ENCODE data around the gene MED20. TPM values are rescaled to one million over a fixed set of nuclear protein-coding genes. Genes with fewer than 3 reads are reported as not detected.

Gene MED20
- total and polyA plus RNA-seq, 2 of the 4 experiments (the other 2 are of a cell fraction) = 24.8 to 38.2 TPM

DNA sequence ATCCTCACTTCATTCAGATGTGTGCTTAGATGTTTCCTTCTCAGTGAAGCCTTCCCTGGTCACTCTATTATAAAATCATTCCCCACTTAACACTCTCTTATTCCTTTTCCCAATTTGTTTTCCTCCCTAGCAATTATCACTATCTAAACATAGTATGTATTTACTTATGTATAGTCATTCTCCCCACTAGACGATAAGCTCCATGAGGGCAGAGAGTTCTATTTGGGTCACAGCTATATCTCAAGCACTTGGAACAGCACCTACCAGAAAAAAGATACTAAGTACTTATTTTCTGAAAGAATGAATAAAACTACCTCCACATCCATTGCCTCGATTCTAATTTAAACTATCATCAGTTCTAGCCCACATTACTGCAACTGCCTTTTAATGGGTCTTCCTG is 62.2 kb downstream of the MED20 start:
- H3K9ac ChIP-seq (ENCODE audit: low read depth, low read length) = no peak overlapping the region
- H3K18ac ChIP-seq (ENCODE audit: low read depth, low read length) = no peak overlapping the region
- intact Hi-C loops (cut with micrococcal nuclease) = no loop called here
- in situ Hi-C loops (cut with MboI; ENCODE audit: low sequenced_read_pairs) = no loop called here
- no peak overlapping the region for H3K56ac ChIP-seq (ENCODE audit: extremely low read depth, insufficient read depth, low read length)
- no peak overlapping the region for H3K14ac ChIP-seq (replicated peaks; ENCODE audit: low read depth, low read length)
- no peak overlapping the region for H3K4me2 ChIP-seq (ENCODE audit: low read depth, low read length)
- DNase-seq = no peak
- ChIA-PET POLR2A (ENCODE audit: unreplicated experiment) (interaction anchor here (0.5 kb wide), 1 partner anchor 193 kb away, joined by 4 read pairs; no protein-coding TSS in a partner anchor), CTCF (interaction anchor here (0.6 kb wide), 1 partner anchor 21 kb away, joined by 3 read pairs; no protein-coding TSS in a partner anchor)
- 67% methylated on average over 1 of the region's 2 CpGs; no CpG with 5 or more reads in 1 of the 2 experiments for WGBS, 2 experiments (ENCODE audit: extremely low coverage in 2 of 2, insufficient read length in 1 of 2)
- no peak overlapping the region for H2BK15ac ChIP-seq (ENCODE audit: low read depth, low read length)
- no peak overlapping the region for H4K5ac ChIP-seq (ENCODE audit: low read depth, low read length)
- no peak for TF ChIP-seq SMC3 (IDR thresholded peaks at IDR 0.05; ENCODE audit: low read depth, low read length)
- no peak for TF ChIP-seq MXI1 (IDR thresholded peaks at IDR 0.05; ENCODE audit: borderline replicate concordance, low read depth, low read length)
- no peak for TF ChIP-seq NFE2L2 (IDR thresholded peaks at IDR 0.05; ENCODE audit: low read depth, low read length)
- no peak for TF ChIP-seq POLR2A (IDR thresholded peaks at IDR 0.05; ENCODE audit: low read depth, low read length)
- no peak for TF ChIP-seq CEBPB (IDR thresholded peaks at IDR 0.05; ENCODE audit: low read depth, low read length)
- no peak for TF ChIP-seq BHLHE40 (IDR thresholded peaks at IDR 0.05; ENCODE audit: low read depth, low read length)
- TF ChIP-seq, protein P1, sequence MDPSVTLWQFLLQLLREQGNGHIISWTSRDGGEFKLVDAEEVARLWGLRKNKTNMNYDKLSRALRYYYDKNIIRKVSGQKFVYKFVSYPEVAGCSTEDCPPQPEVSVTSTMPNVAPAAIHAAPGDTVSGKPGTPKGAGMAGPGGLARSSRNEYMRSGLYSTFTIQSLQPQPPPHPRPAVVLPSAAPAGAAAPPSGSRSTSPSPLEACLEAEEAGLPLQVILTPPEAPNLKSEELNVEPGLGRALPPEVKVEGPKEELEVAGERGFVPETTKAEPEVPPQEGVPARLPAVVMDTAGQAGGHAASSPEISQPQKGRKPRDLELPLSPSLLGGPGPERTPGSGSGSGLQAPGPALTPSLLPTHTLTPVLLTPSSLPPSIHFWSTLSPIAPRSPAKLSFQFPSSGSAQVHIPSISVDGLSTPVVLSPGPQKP (IDR thresholded peaks at IDR 0.05; ENCODE audit: borderline replicate concordance, low read depth, low read length) = no peak
- H3K36me3 ChIP-seq (ENCODE audit: control insufficient read depth, insufficient read depth, low read length) = no peaks in the 10 kb centered on the region
- H3K23ac ChIP-seq (ENCODE audit: low read depth, low read length) = no peak overlapping the region
- BruUV-seq (replicated peaks) = no TSS peak
- H2BK120ac ChIP-seq (ENCODE audit: low read depth, low read length) = no peak overlapping the region
- no peaks in the 10 kb centered on the region for H3K9me3 ChIP-seq (ENCODE audit: control insufficient read depth, insufficient read depth, low read length)
- H3K27ac ChIP-seq (ENCODE audit: insufficient read depth, low read length) = no peak overlapping the region
- dilution Hi-C loops (cut with HindIII; ENCODE audit: low sequenced_read_pairs, unreplicated experiment) = no loop called here
- H3K79me1 ChIP-seq (ENCODE audit: low read depth in 1 of 2, low read length in 2 of 2) = no peaks in the 10 kb centered on the region
- H2AFZ ChIP-seq (replicated peaks; ENCODE audit: low read length, poor library complexity) = no peak overlapping the region
- H3K4ac ChIP-seq (ENCODE audit: low read depth, low read length) = no peak overlapping the region
- no peaks in the 10 kb centered on the region for H3K27me3 ChIP-seq (ENCODE audit: control insufficient read depth, insufficient read depth, low read length)
- no peak for ATAC-seq (ENCODE audit: low read depth)
- H2AK9ac ChIP-seq (replicated peaks; ENCODE audit: low read depth, low read length, poor library complexity) = no peak overlapping the region
- H4K20me1 ChIP-seq (ENCODE audit: insufficient read depth, low read length) = no peaks in the 10 kb centered on the region
- H2BK20ac ChIP-seq (ENCODE audit: low read depth, low read length) = no peak overlapping the region
- no peak overlapping the region for H4K91ac ChIP-seq (ENCODE audit: insufficient read depth, low read depth, low read length)
- H3K9me1 ChIP-seq (ENCODE audit: insufficient read depth, low read length) = no peaks in the 10 kb centered on the region
- no peak overlapping the region for H4K8ac ChIP-seq (ENCODE audit: low read depth in 2 of 2, low read length in 2 of 2)
- no peaks in the 10 kb centered on the region for H3K4me1 ChIP-seq (ENCODE audit: control insufficient read depth, insufficient read depth, low read length)
- no peak overlapping the region for H3K4me3 ChIP-seq (ENCODE audit: insufficient read depth, low read depth, low read length)
- no peak overlapping the region for H2BK5ac ChIP-seq (ENCODE audit: low read depth, low read length, poor library complexity, severe bottlenecking)
- no peak overlapping the region for H2AK5ac ChIP-seq (ENCODE audit: low read depth, low read length)

Small RNAs within 50 kb of the gene (microRNA-seq; reads per million reads assigned to microRNA genes)
- not detected for gene RF00019 (ENCODE audit: insufficient read depth, insufficient read length)

Small RNAs within 50 kb of the gene (small RNA-seq; reads per million reads assigned to genes)
- 0 reads per million in 5 experiments for gene RF00019

Other genes with a start within 250 kb of the MED20 start
- gene TFEB, start 185.5 kb downstream of the MED20 start, total RNA-seq (2012; rRNA removed) = 4.4 and 4.5 TPM in 2 replicates
- 4.7 and 4.9 TPM in 2 replicates for gene TFEB, start 185.5 kb downstream of the MED20 start, polyA plus RNA-seq (2012; rRNA removed)
- not detected in 2 replicates for gene PGC, start 173.7 kb downstream of the MED20 start, total RNA-seq (2012; rRNA removed)
- not detected in 2 replicates for gene PGC, start 173.7 kb downstream of the MED20 start, polyA plus RNA-seq (2012; rRNA removed)
- 0.28 and 0.54 TPM in 2 replicates for gene FRS3, start 141.2 kb downstream of the MED20 start, total RNA-seq (2012; rRNA removed)
- gene FRS3, start 141.2 kb downstream of the MED20 start, polyA plus RNA-seq (2012; rRNA removed) = 3.8 and 4.3 TPM in 2 replicates
- not detected in 2 replicates for gene PRICKLE4, start 140.4 kb downstream of the MED20 start, total RNA-seq (2012; rRNA removed)
- gene PRICKLE4, start 140.4 kb downstream of the MED20 start, polyA plus RNA-seq (2012; rRNA removed) = 0.72 and 0.99 TPM in 2 replicates
- gene TOMM6, start 133.4 kb downstream of the MED20 start, total RNA-seq (2012; rRNA removed) = 120 and 128 TPM in 2 replicates
- gene TOMM6, start 133.4 kb downstream of the MED20 start, polyA plus RNA-seq (2012; rRNA removed) = 204 and 227 TPM in 2 replicates
- 1.4 TPM in 2 replicates for gene USP49, start 25.8 kb downstream of the MED20 start, total RNA-seq (2012; rRNA removed)
- gene USP49, start 25.8 kb downstream of the MED20 start, polyA plus RNA-seq (2012; rRNA removed) = 1.4 and 2.1 TPM in 2 replicates
- 25.3 and 26.7 TPM in 2 replicates for gene BYSL, start 360 bp upstream of the MED20 start, total RNA-seq (2012; rRNA removed)
- gene BYSL, start 360 bp upstream of the MED20 start, polyA plus RNA-seq (2012; rRNA removed) = 35.5 and 36.3 TPM in 2 replicates
- gene CCND3, start 20.7 kb upstream of the MED20 start, total RNA-seq (2012; rRNA removed) = 19.2 and 19.4 TPM in 2 replicates
- gene CCND3, start 20.7 kb upstream of the MED20 start, polyA plus RNA-seq (2012; rRNA removed) = 61.9 and 63.8 TPM in 2 replicates
- 19.7 and 22.8 TPM in 2 replicates for gene TAF8, start 129.4 kb upstream of the MED20 start, total RNA-seq (2012; rRNA removed)
- gene TAF8, start 129.4 kb upstream of the MED20 start, polyA plus RNA-seq (2012; rRNA removed) = 14.3 and 21.0 TPM in 2 replicates
- gene C6orf132, start 221.5 kb upstream of the MED20 start, total RNA-seq (2012; rRNA removed) = 0.72 and 1.1 TPM in 2 replicates
- 1.7 and 1.8 TPM in 2 replicates for gene C6orf132, start 221.5 kb upstream of the MED20 start, polyA plus RNA-seq (2012; rRNA removed)